Measurements from ENCODE around the gene TNNC1.

DNA sequence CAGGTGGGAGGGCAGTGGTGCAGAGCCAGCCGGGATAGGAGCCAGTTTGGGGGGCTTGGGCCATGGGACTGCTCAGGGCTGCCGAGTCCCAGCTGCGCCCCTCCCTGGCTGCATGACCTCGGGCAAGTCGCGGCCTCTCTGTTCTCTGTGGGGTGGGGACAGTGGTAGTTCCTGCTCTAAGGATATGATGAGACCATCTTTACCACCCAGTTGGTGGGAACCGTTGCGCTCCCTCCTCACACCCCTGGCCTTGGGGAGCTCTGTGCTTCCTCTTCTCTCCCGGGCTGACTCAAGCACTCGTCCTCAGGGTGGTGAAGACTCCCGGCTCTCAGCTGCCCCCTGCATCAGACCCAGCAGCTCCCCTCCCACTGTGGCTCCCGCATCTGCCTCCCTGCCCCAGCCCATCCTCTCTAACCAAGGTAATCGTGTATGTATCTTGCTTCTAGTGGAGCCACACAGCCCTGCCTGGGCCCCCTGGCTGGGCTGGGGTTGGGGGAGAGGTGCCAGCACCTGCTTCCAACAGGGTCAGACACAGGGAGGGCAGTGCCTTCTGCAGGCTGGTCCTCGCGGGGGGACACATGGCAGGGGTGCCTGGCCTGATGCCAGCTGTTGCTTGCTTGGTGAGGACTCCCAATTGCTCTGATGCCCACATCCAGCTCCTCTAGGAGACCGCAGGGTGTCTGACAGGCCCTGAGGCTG is 26.2 kb upstream of the TNNC1 start:
- TF ChIP-seq FOXA1 (IDR thresholded peaks at IDR 0.05) = no peak
- TF ChIP-seq BHLHE40 (IDR thresholded peaks at IDR 0.05; ENCODE audit: borderline replicate concordance) = no peak
- TF ChIP-seq, protein P1, sequence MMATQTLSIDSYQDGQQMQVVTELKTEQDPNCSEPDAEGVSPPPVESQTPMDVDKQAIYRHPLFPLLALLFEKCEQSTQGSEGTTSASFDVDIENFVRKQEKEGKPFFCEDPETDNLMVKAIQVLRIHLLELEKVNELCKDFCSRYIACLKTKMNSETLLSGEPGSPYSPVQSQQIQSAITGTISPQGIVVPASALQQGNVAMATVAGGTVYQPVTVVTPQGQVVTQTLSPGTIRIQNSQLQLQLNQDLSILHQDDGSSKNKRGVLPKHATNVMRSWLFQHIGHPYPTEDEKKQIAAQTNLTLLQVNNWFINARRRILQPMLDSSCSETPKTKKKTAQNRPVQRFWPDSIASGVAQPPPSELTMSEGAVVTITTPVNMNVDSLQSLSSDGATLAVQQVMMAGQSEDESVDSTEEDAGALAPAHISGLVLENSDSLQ (IDR thresholded peaks at IDR 0.05) = no peak
- no peak for TF ChIP-seq SUZ12 (IDR thresholded peaks at IDR 0.05)
- no peak for TF ChIP-seq ARNT (IDR thresholded peaks at IDR 0.05)
- no peak for TF ChIP-seq ZNF384 (IDR thresholded peaks at IDR 0.05)
- no peak for TF ChIP-seq SP1 (IDR thresholded peaks at IDR 0.05)
- no peak for TF ChIP-seq CTBP1 (IDR thresholded peaks at IDR 0.05; ENCODE audit: borderline replicate concordance)
- no peak for TF ChIP-seq L3MBTL2 (conservative IDR thresholded peaks at IDR 0.05)
- no peak for TF ChIP-seq FOXK2 (IDR thresholded peaks at IDR 0.05)
